CD4-positive, CD25-positive, alpha-beta regulatory T cell (primary cell): Measurements from ENCODE around the gene PRKAR1B. TPM values are rescaled to one million over a fixed set of nuclear protein-coding genes. Genes with fewer than 3 reads are reported as not detected.

Experiments used
- ATAC-seq, 2 donors: fragments of 150-1000 bp; cut with Tn5 transposase; one replicate each; pipeline ENCODE4 v1.10.0; 2021; ENCODE audit warnings: low read depth in 2 of 2, moderate number of reproducible peaks in 2 of 2, moderate library complexity in 1 of 2
- DNase-seq, 3 donors: peaks; one replicate each; pipeline versions ENCODE4 v3.0.0 to v3.0.0-alpha.2; 2012 to 2022; ENCODE audit warnings: mixed read lengths in 1 of 3
- H3K27ac ChIP-seq: one replicate; pipeline ENCODE4 v1.7.0; 2013; ENCODE audit warnings: mild to moderate bottlenecking, low read length; ENCODE audit not compliant: insufficient read depth, poor library complexity, severe bottlenecking
- H3K27me3 ChIP-seq: one replicate; pipeline ENCODE4 v1.7.0; 2013; ENCODE audit warnings: low read length; ENCODE audit not compliant: control insufficient read depth, insufficient read depth
- H3K36me3 ChIP-seq: one replicate; pipeline ENCODE4 v1.7.0; 2013; ENCODE audit warnings: mild to moderate bottlenecking, low read length, moderate library complexity; ENCODE audit not compliant: control insufficient read depth, insufficient read depth
- H3K4me1 ChIP-seq: 2 replicates; pipeline ENCODE4 v1.7.0; 2013; ENCODE audit warnings: mild to moderate bottlenecking, low read length; ENCODE audit not compliant: insufficient read depth, control insufficient read depth, poor library complexity, severe bottlenecking
- H3K4me3 ChIP-seq: one replicate; pipeline ENCODE4 v1.7.0; 2013; ENCODE audit warnings: low read depth, mild to moderate bottlenecking, low read length, moderate library complexity
- H3K9me3 ChIP-seq, 2 experiments: 1 replicate in 1 of 2; 2 replicates in 1 of 2; pipeline ENCODE4 v1.7.0; 2013; ENCODE audit warnings: low read length in 2 of 2, mild to moderate bottlenecking in 1 of 2, moderate library complexity in 1 of 2; ENCODE audit not compliant: control insufficient read depth in 2 of 2
- H3K27ac Mint-ChIP-seq, 3 donors: one replicate each; pipeline ENCODE4 v1.8.0; 2020 to 2022; ENCODE audit warnings: mild to moderate bottlenecking in 3 of 3, mixed read lengths in 3 of 3, moderate library complexity in 2 of 3
- H3K27me3 Mint-ChIP-seq: one replicate; pipeline ENCODE4 v1.8.0; 2022; ENCODE audit warnings: mild to moderate bottlenecking, mixed read lengths
- H3K36me3 Mint-ChIP-seq: one replicate; pipeline ENCODE4 v1.8.0; 2020; ENCODE audit warnings: mixed read lengths
- H3K4me1 Mint-ChIP-seq, 4 donors: one replicate each; pipeline ENCODE4 v1.8.0; 2020 to 2022; ENCODE audit warnings: mixed read lengths in 4 of 4, mild to moderate bottlenecking in 1 of 4
- H3K4me3 Mint-ChIP-seq, 4 donors: one replicate each; pipeline ENCODE4 v1.8.0; 2020 to 2022; ENCODE audit warnings: mild to moderate bottlenecking in 4 of 4, mixed read lengths in 4 of 4, moderate library complexity in 3 of 4
- H3K9me3 Mint-ChIP-seq, 7 donors: one replicate each; pipeline ENCODE4 v1.8.0; 2020 to 2022; ENCODE audit warnings: mixed read lengths in 7 of 7, mild to moderate bottlenecking in 3 of 7, moderate library complexity in 2 of 7
- polyA plus RNA-seq, 4 donors: library from polyadenylated mRNA; unstranded; fragments of 300-500 nt; fragmentation: Illumina TruSeq; gene quantifications; one replicate each; pipeline ENCODE4 v1.2.3, GENCODE V29; 2021
- total RNA-seq: library from RNA; stranded (reverse); gene quantifications from one replicate; pipeline ENCODE4 v1.2.3, GENCODE V29; 2022

The PRKAR1B gene
- total and polyA plus RNA-seq, 5 donors from 2014 or later = 4.9 to 12.5 (median 6.8) TPM

DNA sequence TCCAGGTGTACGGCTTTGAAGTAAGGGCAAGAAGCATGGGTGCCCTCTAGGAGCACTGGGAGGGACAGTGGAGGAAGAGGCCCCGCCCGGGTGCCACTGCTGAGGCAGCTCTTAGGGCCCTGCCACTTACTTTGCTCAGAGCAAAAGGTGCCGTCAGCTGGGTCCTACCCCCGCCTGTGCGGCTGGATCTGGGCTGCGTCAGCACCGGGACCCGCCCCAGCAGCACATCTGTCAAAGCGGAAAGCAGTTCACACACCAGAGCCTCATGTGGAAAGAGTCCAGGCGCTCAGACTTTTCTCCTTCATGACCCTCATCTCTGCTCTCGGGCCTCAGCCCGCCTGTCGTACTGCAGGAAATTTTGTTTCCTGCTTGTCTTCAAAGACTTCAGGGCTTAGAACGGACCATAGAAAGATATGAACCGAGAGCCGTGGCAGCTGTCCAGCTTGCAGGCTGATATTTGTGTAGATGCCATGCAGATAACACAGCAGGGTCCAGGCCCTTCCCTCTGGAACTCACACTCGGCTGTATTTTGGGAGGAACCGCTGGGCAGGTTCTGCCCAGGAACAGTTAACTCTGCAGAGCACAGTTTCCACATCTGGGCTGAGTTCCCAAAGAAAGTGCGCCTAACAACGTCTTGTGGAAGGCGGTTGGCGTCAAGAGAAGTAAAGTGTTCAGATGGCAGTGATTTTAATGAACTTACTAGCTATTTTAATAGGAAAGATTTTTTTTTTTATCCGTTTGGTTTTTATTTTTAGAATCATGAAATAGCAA is 44.3 kb upstream of the PRKAR1B start:
- Histone ChIP-seq H3K27ac (no peak overlapping the region), H3K4me3 (no peak overlapping the region), H3K4me1 (no peaks in the 10 kb centered on the region), H3K36me3 (peaks cover 8% of the 10 kb centered on the region), H3K9me3 (no peaks in the 10 kb centered on the region), H3K27me3 (no peaks in the 10 kb centered on the region)
- Mint-ChIP-seq H3K27me3 (no peaks in the 10 kb centered on the region), H3K36me3 (peaks cover 7% of the 10 kb centered on the region), H3K4me3 (no peak overlapping the region), H3K9me3 (no peaks in the 10 kb centered on the region), H3K4me1 (peaks cover 0 to 2% (median 0%) of the 10 kb centered on the region in 4 donors), H3K27ac (no peak overlapping the region)
- no peak for ATAC-seq
- DNase-seq = no peak

- no peaks in the 10 kb centered on the region for H3K9me3 Mint-ChIP-seq
- no peak overlapping the region for H3K4me3 Mint-ChIP-seq
These were observed 43.7 kb upstream of the PRKAR1B start for GRCh38 chr7:770741-771166.

DNA sequence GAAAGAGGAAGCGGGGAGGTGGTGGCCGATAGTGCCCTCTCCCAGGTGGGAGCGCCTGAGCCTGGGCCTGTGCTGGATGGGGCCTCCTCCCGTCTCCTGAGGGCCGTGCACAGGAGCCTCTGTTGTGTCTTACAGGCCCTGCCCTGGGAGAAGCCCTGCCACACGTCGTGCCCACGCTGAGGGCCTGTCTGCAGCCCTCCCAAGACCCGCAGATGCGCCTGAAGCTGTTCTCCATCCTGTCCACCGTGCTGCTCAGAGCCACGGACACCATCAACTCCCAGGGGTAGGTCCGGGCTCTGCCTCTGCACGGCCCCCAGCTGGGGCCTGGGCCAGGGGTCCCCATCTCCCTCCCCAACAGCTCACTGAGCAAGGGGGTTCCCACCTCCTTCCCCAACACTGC is 43.3 kb upstream of the PRKAR1B start:
- no peak for ATAC-seq
- Mint-ChIP-seq H3K4me1 (no peaks in the 10 kb centered on the region), H3K27ac (no peak overlapping the region), H3K36me3 (peaks cover 12% of the 10 kb centered on the region), H3K27me3 (no peaks in the 10 kb centered on the region), H3K9me3 (no peaks in the 10 kb centered on the region), H3K4me3 (no peak overlapping the region)
- Histone ChIP-seq H3K4me1 (no peaks in the 10 kb centered on the region), H3K36me3 (peaks cover 10% of the 10 kb centered on the region), H3K27ac (no peak overlapping the region), H3K9me3 (no peaks in the 10 kb centered on the region), H3K27me3 (no peaks in the 10 kb centered on the region), H3K4me3 (no peak overlapping the region)
- no peak for DNase-seq

More at GRCh38 chr7:770741-771166, 43.7 kb upstream of the PRKAR1B start:
- Histone ChIP-seq H3K4me3 (no peak overlapping the region), H3K4me1 (no peaks in the 10 kb centered on the region), H3K36me3 (peaks cover 8% of the 10 kb centered on the region), H3K27me3 (no peaks in the 10 kb centered on the region), H3K9me3 (no peaks in the 10 kb centered on the region), H3K27ac (no peak overlapping the region)
- H3K27ac Mint-ChIP-seq = no peak overlapping the region
- DNase-seq = no peak
- H3K36me3 Mint-ChIP-seq = peaks cover 8% of the 10 kb centered on the region
- H3K27me3 Mint-ChIP-seq = no peaks in the 10 kb centered on the region
- no peak for ATAC-seq
- H3K4me1 Mint-ChIP-seq = peaks cover 0 to 2% (median 0%) of the 10 kb centered on the region in 4 donors

DNA sequence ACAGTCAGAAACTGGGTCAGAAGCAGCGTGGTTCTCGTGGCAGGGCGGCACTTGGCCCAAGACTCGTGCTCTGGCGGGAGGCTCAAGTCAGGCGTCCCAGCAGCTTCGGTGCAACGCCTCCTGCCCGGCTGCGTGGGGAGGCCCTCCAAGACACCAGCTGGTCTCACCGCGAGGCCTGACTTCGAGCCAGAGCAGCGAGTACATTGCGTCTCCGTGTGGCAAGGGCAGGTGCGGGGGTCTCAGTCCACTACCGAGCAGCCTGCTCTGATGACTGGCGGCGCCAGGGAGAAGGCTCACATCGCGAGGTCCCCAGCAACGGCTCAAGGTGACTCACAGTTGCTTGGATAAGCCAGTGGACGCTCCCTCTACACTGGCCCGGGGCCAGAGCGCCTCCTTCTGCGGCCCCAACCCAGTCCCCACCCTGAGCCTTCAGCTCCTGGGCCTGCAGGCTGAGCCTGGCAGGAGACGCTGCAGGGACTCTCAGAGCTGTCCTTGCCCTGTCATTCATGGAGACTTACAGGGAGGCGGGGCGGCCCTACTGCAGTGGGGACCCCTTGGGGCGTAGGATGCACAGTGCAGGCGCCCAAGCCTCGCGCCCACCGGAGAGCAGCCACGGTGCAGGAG is 41.9 kb upstream of the PRKAR1B start:
- no peak for DNase-seq
- no peaks in the 10 kb centered on the region for H3K27me3 Mint-ChIP-seq
- H3K4me1 ChIP-seq = no peaks in the 10 kb centered on the region
- peaks cover 17% of the 10 kb centered on the region for H3K36me3 ChIP-seq
- H3K27ac Mint-ChIP-seq = no peak overlapping the region
- H3K36me3 Mint-ChIP-seq = peaks cover 15% of the 10 kb centered on the region
- H3K4me3 Mint-ChIP-seq = no peak overlapping the region
- no peak overlapping the region for H3K27ac ChIP-seq
- H3K9me3 Mint-ChIP-seq = no peaks in the 10 kb centered on the region
- H3K27me3 ChIP-seq = no peaks in the 10 kb centered on the region
- H3K9me3 ChIP-seq = no peaks in the 10 kb centered on the region
- ATAC-seq = no peak
- H3K4me1 Mint-ChIP-seq = no peaks in the 10 kb centered on the region
- no peak overlapping the region for H3K4me3 ChIP-seq

GRCh38 chr7:767941-768731 is 41.1 kb upstream of the PRKAR1B start:
- no peaks in the 10 kb centered on the region for H3K4me1 Mint-ChIP-seq
- Histone ChIP-seq H3K4me3 (no peak overlapping the region), H3K27me3 (no peaks in the 10 kb centered on the region), H3K9me3 (no peaks in the 10 kb centered on the region), H3K27ac (no peak overlapping the region), H3K36me3 (peaks cover 23% of the 10 kb centered on the region), H3K4me1 (no peaks in the 10 kb centered on the region)
- no peaks in the 10 kb centered on the region for H3K27me3 Mint-ChIP-seq
- DNase-seq (peak in 1 of 3 donors; percentile 38), ATAC-seq (peak in 1 of 2 donors; percentile 55)
- peak overlapping the region in 1 of 4 donors; percentile 44 for H3K4me3 Mint-ChIP-seq
- H3K36me3 Mint-ChIP-seq = peaks cover 15% of the 10 kb centered on the region
- no peak overlapping the region for H3K27ac Mint-ChIP-seq
- no peaks in the 10 kb centered on the region for H3K9me3 Mint-ChIP-seq

GRCh38 chr7:767580-767940 is 40.5 kb upstream of the PRKAR1B start:
- Mint-ChIP-seq H3K27me3 (no peaks in the 10 kb centered on the region), H3K27ac (no peak overlapping the region), H3K4me3 (peak overlapping the region in 1 of 4 donors; percentile 44), H3K4me1 (no peaks in the 10 kb centered on the region), H3K9me3 (no peaks in the 10 kb centered on the region), H3K36me3 (peaks cover 15% of the 10 kb centered on the region)
- peaks cover 27% of the 10 kb centered on the region for H3K36me3 ChIP-seq
- no peaks in the 10 kb centered on the region for H3K9me3 ChIP-seq
- no peaks in the 10 kb centered on the region for H3K27me3 ChIP-seq
- no peak for DNase-seq
- no peak overlapping the region for H3K4me3 ChIP-seq
- no peak overlapping the region for H3K27ac ChIP-seq
- no peaks in the 10 kb centered on the region for H3K4me1 ChIP-seq
- no peak for ATAC-seq

- peaks cover 19% of the 10 kb centered on the region for H3K36me3 Mint-ChIP-seq
- DNase-seq (no peak), ATAC-seq (no peak)
- no peaks in the 10 kb centered on the region for H3K9me3 Mint-ChIP-seq
- Histone ChIP-seq H3K4me3 (no peak overlapping the region), H3K9me3 (no peaks in the 10 kb centered on the region), H3K4me1 (no peaks in the 10 kb centered on the region), H3K27ac (no peak overlapping the region), H3K36me3 (peaks cover 23% of the 10 kb centered on the region), H3K27me3 (no peaks in the 10 kb centered on the region)
- no peaks in the 10 kb centered on the region for H3K27me3 Mint-ChIP-seq
- no peaks in the 10 kb centered on the region for H3K4me1 Mint-ChIP-seq
- H3K27ac Mint-ChIP-seq = no peak overlapping the region
- no peak overlapping the region for H3K4me3 Mint-ChIP-seq
These were observed 38.3 kb upstream of the PRKAR1B start for GRCh38 chr7:765383-765782.
